HCT116 (cell line): ENCODE results near the gene GNB2. TPM values are rescaled to one million over a fixed set of nuclear protein-coding genes. Genes with fewer than 3 reads are reported as not detected.

Source experiments
- ATAC-seq: fragments of 200-7000 bp; cut with Tn5 transposase; 2 replicates; pipeline ENCODE4 v1.9.1; 2020; ENCODE audit warnings: mild to moderate bottlenecking, moderate library complexity
- BruUV-seq: library from RNA; stranded (reverse); fragments of 400-500 nt; replicated peaks from 2 replicates; lab custom pipeline; 2021; lab: Mats Ljungman, UMichigan
- CTCF ChIA-PET: fragments of 300-600 bp; sonication (Branson Sonifier 250); formaldehyde crosslinking; loops from one replicate; lab custom pipeline; 2021; ENCODE audit warnings: antibody characterized with exemption; lab: Charles Lee
- POLR2A ChIA-PET: fragments of 300-600, 350-600 bp; sonication (Branson Sonifier 250); formaldehyde crosslinking; loops from one replicate; lab custom pipeline; 2021; ENCODE audit warnings: antibody characterized with exemption; lab: Charles Lee
- RAD21 ChIA-PET, 2 experiments: fragments of 300-600 bp; sonication (Branson Sonifier 250); formaldehyde crosslinking; loops; one replicate each; lab custom pipeline; 2023; ENCODE audit warnings: low total read pairs in 2 of 2; ENCODE audit not compliant: uncharacterized antibody in 2 of 2, unreplicated experiment in 2 of 2, low non-redundant PET in 1 of 2; lab: Charles Lee
- DNase-seq: peaks from one replicate; pipeline ENCODE4 v3.0.0-alpha.2; 2010; ENCODE audit warnings: low read depth, low spot score
- H2AFZ ChIP-seq: fragments of 200-600 bp; shearing (Covaris generic), sonication (generic); 2 replicates; pipeline ENCODE4 v1.6.1; 2017; ENCODE audit warnings: low read depth, mixed run types, mixed read lengths, antibody characterized with exemption, low read length; ENCODE audit not compliant: poor library complexity, severe bottlenecking
- H3K27ac ChIP-seq: 2 replicates; pipeline ENCODE4 v1.5.1; 2012; ENCODE audit warnings: low read depth, low read length
- H3K27me3 ChIP-seq: fragments of 200-600 bp; sonication (generic); 2 replicates; pipeline ENCODE4 v1.6.1; 2016; ENCODE audit warnings: mixed run types, low read length, mixed read lengths; ENCODE audit not compliant: insufficient read depth
- H3K36me3 ChIP-seq, 2 experiments: fragments of 200-500 bp in 1 of 2; fragments of 200-600 bp in 1 of 2; sonication (Bioruptor generic) in 1 of 2; sonication (generic) in 1 of 2; 2 replicates each; pipeline versions ENCODE4 v1.5.1 to v1.6.1; 2014 to 2016; ENCODE audit warnings: low read length in 2 of 2, inconsistent platforms in 1 of 2, mixed read lengths in 1 of 2, mixed run types in 1 of 2; ENCODE audit not compliant: insufficient read depth in 2 of 2, control insufficient read depth in 1 of 2
- H3K4me1 ChIP-seq, 2 experiments: fragments of 200-600 bp in 1 of 2; sonication (generic) in 1 of 2; 2 replicates each; pipeline versions ENCODE4 v1.5.1 to v1.6.1; 2012 to 2017; ENCODE audit warnings: low read length in 2 of 2, inconsistent platforms in 1 of 2, mild to moderate bottlenecking in 1 of 2, mixed read lengths in 1 of 2, mixed run types in 1 of 2, moderate library complexity in 1 of 2; ENCODE audit not compliant: insufficient read depth in 2 of 2, control insufficient read depth in 1 of 2
- H3K4me2 ChIP-seq: fragments of 200-600 bp; sonication (generic); 2 replicates; pipeline ENCODE4 v1.6.1; 2017; ENCODE audit warnings: mixed run types, low read length, mixed read lengths
- H3K4me3 ChIP-seq, 2 experiments: fragments of 200-600 bp in 1 of 2; sonication (generic) in 1 of 2; replicated peaks in 1 of 2; 2 replicates each; pipeline ENCODE4 v1.5.1; 2011 to 2016; ENCODE audit warnings: low read length in 2 of 2, control low read depth in 1 of 2, low read depth in 1 of 2, mild to moderate bottlenecking in 1 of 2, mixed read lengths in 1 of 2, mixed run types in 1 of 2
- H3K79me2 ChIP-seq: fragments of 200-600 bp; sonication (generic); 2 replicates; pipeline ENCODE4 v1.6.1; 2017; ENCODE audit warnings: mild to moderate bottlenecking, mixed run types, low read length, moderate library complexity, mixed read lengths; ENCODE audit not compliant: insufficient read depth
- H3K9ac ChIP-seq: fragments of 200-600 bp; sonication (generic); 2 replicates; pipeline ENCODE4 v1.6.1; 2016; ENCODE audit warnings: low read length, mixed read lengths
- H3K9me2 ChIP-seq: fragments of 200-600 bp; sonication (generic), shearing (Covaris generic); 2 replicates; pipeline ENCODE4 v1.6.1; 2017; ENCODE audit warnings: mixed run types, mild to moderate bottlenecking, moderate library complexity; ENCODE audit not compliant: insufficient read depth
- H3K9me3 ChIP-seq, 2 experiments: fragments of 200-500 bp in 1 of 2; fragments of 200-600 bp in 1 of 2; sonication (Bioruptor generic) in 1 of 2; sonication (generic) in 1 of 2; 2 replicates each; pipeline ENCODE4 v1.6.1; 2014 to 2017; ENCODE audit warnings: low read length in 2 of 2, mixed read lengths in 2 of 2, inconsistent platforms in 1 of 2, low read depth in 1 of 2, mild to moderate bottlenecking in 1 of 2, mixed run types in 1 of 2, moderate library complexity in 1 of 2; ENCODE audit not compliant: control insufficient read depth in 1 of 2, insufficient read depth in 1 of 2
- H4K20me1 ChIP-seq: fragments of 200-600 bp; sonication (generic), shearing (Covaris generic); 2 replicates; pipeline ENCODE4 v1.6.1; 2017; ENCODE audit warnings: mixed run types, mild to moderate bottlenecking, moderate library complexity; ENCODE audit not compliant: insufficient read depth
- JUND ChIP-seq: IDR thresholded peaks from 2 replicates; pipeline ENCODE4 v1.6.1; 2012
- POLR2A ChIP-seq: IDR thresholded peaks from 2 replicates; pipeline ENCODE4 v1.7.0; 2011; ENCODE audit warnings: borderline replicate concordance; ENCODE audit not compliant: insufficient read depth, insufficient read length; ENCODE audit errors: extremely low read depth
- SIN3A ChIP-seq: IDR thresholded peaks from 2 replicates; pipeline ENCODE4 v1.6.1; 2012; ENCODE audit warnings: low read depth
- TCF7L2 ChIP-seq: IDR thresholded peaks from 2 replicates; pipeline ENCODE4 v1.7.0; 2011; ENCODE audit warnings: borderline replicate concordance, inconsistent platforms; ENCODE audit not compliant: insufficient read depth, insufficient read length; ENCODE audit errors: extremely low read depth
- ZFX ChIP-seq: fragments of 450-650 bp; IDR thresholded peaks from 2 replicates; pipeline ENCODE4 v1.6.1; 2017
- intact Hi-C: fragments of 100-400 bp; cut with micrococcal nuclease; formaldehyde crosslinking; loops from 2 replicates; pipeline ENCODE4 v1.10.0; 2022
- total RNA-seq: library from RNA; stranded (reverse); gene quantifications from one replicate; pipeline ENCODE4 v1.2.1, GENCODE V29; 2021; ENCODE audit not compliant: unreplicated experiment
- TF ChIP-seq, protein P1 (sequence below): IDR thresholded peaks from 2 replicates; pipeline ENCODE4 v1.6.1; 2012
- TF ChIP-seq, protein P2 (sequence below), 3 experiments: fragments of 200-600 bp in 1 of 3; sonication (generic) in 1 of 3; IDR thresholded peaks in 2 of 3; conservative IDR thresholded peaks in 1 of 3; 2 replicates each; pipeline ENCODE4 v1.5.1; 2012 to 2017; ENCODE audit warnings: low read depth in 2 of 3, low read length in 2 of 3, antibody characterized with exemption in 1 of 3, borderline replicate concordance in 1 of 3, control low read depth in 1 of 3, mild to moderate bottlenecking in 1 of 3, mixed read lengths in 1 of 3, mixed run types in 1 of 3, moderate library complexity in 1 of 3; ENCODE audit not compliant: insufficient read depth in 1 of 3

Gene GNB2
- total RNA-seq, 1 experiment from 2014 or later: 246 TPM

DNA sequence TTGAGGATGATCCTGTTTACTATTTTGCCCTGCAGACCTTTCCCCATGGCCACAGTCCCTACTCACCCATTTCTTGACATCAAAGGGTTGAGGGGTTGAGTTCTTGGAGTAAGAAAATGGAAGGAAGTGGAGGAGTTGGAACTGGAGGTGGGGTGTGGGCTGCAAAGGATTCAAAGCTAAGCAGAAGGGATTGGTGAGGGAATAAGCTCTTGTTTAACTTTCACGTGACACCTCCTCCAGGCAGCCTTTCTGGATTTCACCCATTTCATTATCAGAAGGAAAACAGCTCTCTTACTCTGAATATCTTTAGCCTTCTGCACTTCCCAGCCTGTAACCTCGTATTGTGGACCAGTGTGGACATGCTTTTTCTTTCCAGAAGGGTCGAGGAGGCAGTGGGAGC, 47.5 kb upstream of the GNB2 start:
- Histone ChIP-seq H3K9ac (peak overlapping the region; percentile 96; the same call in 1 of the 2 replicates), H3K27ac (no peak overlapping the region), H3K4me2 (peak overlapping the region; percentile 100), H3K4me3 (peak overlapping the region; percentile 18 to 89), H2AFZ (no peak overlapping the region), H3K4me1 (peaks cover 0 to 17% of the 10 kb centered on the region in 2 experiments; a peak in 3 of 4 replicates), H3K36me3 (no peaks in the 10 kb centered on the region), H3K9me3 (no peaks in the 10 kb centered on the region), H3K79me2 (peaks cover 5% of the 10 kb centered on the region; the same call in 1 of the 2 replicates), H4K20me1 (no peaks in the 10 kb centered on the region), H3K27me3 (no peaks in the 10 kb centered on the region), H3K9me2 (no peaks in the 10 kb centered on the region)
- ChIA-PET CTCF (interaction anchor here (1.2 kb wide), 1 partner anchor 9 kb away, joined by 3 read pairs; no protein-coding TSS in a partner anchor), RAD21 (interaction anchor here in 1 of 2 experiments (1.3 kb wide), 1 partner anchor 14 kb away, joined by 3 read pairs; the partner anchor contains the start of gene MOSPD3), POLR2A (interaction anchor here (0.7 to 1.2 kb wide), 3 partner anchors 14 to 1655 kb away, joined by 3 to 6 read pairs (median 3); partner anchors contain the start of gene MOSPD3)
- ATAC-seq (no peak), DNase-seq (no peak)
- no TSS peak for BruUV-seq
- TF ChIP-seq JUND (no peak), TCF7L2 (no peak), POLR2A (no peak), SIN3A (no peak), ZFX (no peak)
- TF ChIP-seq, protein P1, sequence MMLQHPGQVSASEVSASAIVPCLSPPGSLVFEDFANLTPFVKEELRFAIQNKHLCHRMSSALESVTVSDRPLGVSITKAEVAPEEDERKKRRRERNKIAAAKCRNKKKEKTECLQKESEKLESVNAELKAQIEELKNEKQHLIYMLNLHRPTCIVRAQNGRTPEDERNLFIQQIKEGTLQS: no peak
- TF ChIP-seq, protein P2, sequence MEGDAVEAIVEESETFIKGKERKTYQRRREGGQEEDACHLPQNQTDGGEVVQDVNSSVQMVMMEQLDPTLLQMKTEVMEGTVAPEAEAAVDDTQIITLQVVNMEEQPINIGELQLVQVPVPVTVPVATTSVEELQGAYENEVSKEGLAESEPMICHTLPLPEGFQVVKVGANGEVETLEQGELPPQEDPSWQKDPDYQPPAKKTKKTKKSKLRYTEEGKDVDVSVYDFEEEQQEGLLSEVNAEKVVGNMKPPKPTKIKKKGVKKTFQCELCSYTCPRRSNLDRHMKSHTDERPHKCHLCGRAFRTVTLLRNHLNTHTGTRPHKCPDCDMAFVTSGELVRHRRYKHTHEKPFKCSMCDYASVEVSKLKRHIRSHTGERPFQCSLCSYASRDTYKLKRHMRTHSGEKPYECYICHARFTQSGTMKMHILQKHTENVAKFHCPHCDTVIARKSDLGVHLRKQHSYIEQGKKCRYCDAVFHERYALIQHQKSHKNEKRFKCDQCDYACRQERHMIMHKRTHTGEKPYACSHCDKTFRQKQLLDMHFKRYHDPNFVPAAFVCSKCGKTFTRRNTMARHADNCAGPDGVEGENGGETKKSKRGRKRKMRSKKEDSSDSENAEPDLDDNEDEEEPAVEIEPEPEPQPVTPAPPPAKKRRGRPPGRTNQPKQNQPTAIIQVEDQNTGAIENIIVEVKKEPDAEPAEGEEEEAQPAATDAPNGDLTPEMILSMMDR (IDR thresholded peaks at IDR 0.05 in 2 of 3, conservative IDR thresholded peaks at IDR 0.05 in 1 of 3; ENCODE audit: borderline replicate concordance in 1 of 3, insufficient read depth in 1 of 3, low read depth in 2 of 3, low read length in 2 of 3): no peak
- intact Hi-C loops: no loop called here
